Tibial nerve (tissue), 3 donors: Measurements from ENCODE around the gene RPS17.
"Not testable (repeated sequence)": the region's sequence is repeated elsewhere in the genome, so short reads cannot be mapped to it uniquely, and the experiment has no call there.

Source experiments
- CTCF ChIP-seq, 5 experiments: fragments of 200-600 bp in 3 of 5; fragments of 450-650 bp in 2 of 5; sonication (generic) in 3 of 5; IDR thresholded peaks; one replicate each; pipeline ENCODE4 v1.5.1; 2016 to 2019; ENCODE audit warnings: antibody characterized with exemption in 5 of 5, mild to moderate bottlenecking in 3 of 5, moderate library complexity in 2 of 5
- POLR2A ChIP-seq, 2 donors: fragments of 450-650 bp; IDR thresholded peaks; one replicate each; pipeline ENCODE4 v1.6.1; 2017; ENCODE audit warnings: antibody characterized with exemption in 2 of 2, mild to moderate bottlenecking in 2 of 2, moderate library complexity in 2 of 2

- TF ChIP-seq CTCF, POLR2A (IDR thresholded peaks at IDR 0.05): not testable (repeated sequence)
Observed at GRCh38 chr15:82504074-82504473, 36.2 kb downstream of the RPS17 start.
